Posterior cingulate gyrus (tissue), 11 donors: Measurements from ENCODE around the gene OR13F1.
"Not testable (repeated sequence)": the region's sequence is repeated elsewhere in the genome, so short reads cannot be mapped to it uniquely, and the experiment has no call there.

ENCODE experiments used
- DNase-seq, 10 donors: peaks; one replicate each; pipeline versions ENCODE4 v3.0.0 to v3.0.0-alpha.2; 2020 to 2021; ENCODE audit warnings: mixed read lengths in 3 of 10
- intact Hi-C: fragments of 100-400 bp; cut with DNase I; formaldehyde crosslinking; loops from one replicate; pipeline ENCODE4 v1.15.1; 2023

The OR13F1 gene

DNA sequence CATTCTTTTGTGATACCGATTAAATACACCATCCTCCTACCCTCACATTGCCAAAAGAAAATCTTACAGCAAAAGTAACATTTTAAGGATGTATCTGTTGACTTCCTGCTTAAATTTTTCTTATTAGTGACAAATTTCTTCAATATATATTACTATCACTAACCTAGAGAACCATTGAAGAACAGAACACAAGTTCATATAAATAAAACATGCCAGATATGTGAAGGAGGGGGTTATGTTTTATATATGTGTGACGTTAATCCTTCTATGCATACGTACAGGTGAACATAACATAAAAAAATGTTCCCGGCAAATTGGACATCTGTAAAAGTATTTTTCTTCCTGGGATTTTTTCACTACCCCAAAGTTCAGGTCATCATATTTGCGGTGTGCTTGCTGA is at the start of gene OR13F1:
TSS of gene OR13F1 (plus strand) at position 301 of the 400 bp plus-strand sequence. CDS start at position 301, 0 bp downstream.
- intact Hi-C loops: no loop called here
- no peak for DNase-seq

GRCh38 chr9:104456831-104457230 is 47.2 kb upstream of the OR13F1 start:
- intact Hi-C loops: no loop called here
- DNase-seq: no peak

DNA sequence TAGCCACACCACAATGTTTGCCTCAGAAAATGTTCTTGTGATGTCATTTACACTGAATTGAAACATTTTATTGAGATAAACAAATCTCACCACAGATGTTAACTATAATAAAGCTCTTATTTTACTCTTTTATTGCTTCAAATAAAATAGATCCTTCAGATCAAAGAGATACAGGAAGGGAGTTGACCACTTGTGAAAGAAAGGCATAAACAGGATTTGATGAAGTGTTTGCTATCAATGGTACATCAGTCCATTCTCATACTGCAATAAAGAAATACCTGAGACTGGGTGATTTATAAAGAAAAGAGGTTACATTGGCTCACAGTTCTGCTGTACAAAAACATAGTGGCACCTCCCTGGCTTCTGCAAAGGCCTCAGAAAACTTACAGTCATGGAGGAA is 40.2 kb upstream of the OR13F1 start:
- intact Hi-C loops: no loop called here
- no peak for DNase-seq

- intact Hi-C loops: no loop called here
Observed at GRCh38 chr9:104468261-104468660, 35.8 kb upstream of the OR13F1 start.

GRCh38 chr9:104482921-104483570 is 21.0 kb upstream of the OR13F1 start:
- DNase-seq: no peak
- intact Hi-C loops: no loop called here

More at GRCh38 chr9:104468261-104468660, 35.8 kb upstream of the OR13F1 start:
- no peak for DNase-seq

- DNase-seq: no peak
- intact Hi-C loops: no loop called here
Observed at GRCh38 chr9:104485014-104485413, 19.0 kb upstream of the OR13F1 start.

DNA sequence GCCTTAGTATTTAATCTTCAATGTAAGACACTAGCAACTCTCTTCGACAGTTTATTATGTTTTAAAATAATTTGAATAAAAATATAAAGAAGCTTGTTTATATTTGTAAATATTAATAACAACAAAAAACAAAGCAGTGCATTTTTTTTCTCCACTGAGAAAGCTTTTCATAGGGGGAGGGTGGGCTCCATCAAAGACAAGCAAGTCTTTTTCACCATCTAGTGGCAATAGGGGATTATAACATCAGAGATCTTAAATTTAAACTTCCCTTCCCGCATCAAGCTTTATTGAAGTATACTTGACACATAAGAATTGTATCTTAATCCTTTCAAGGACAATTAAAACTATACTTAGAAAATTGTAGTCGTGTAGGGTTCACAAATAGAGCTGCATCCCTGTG is 9.3 kb upstream of the OR13F1 start:
- no peak for DNase-seq

GRCh38 chr9:104503440-104503839 is 623 bp upstream of the OR13F1 start:
- intact Hi-C loops: no loop called here
- no peak for DNase-seq

More for the DNA sequence above, 9.3 kb upstream of the OR13F1 start:
- intact Hi-C loops: no loop called here

GRCh38 chr9:104506565-104506964 is 2.5 kb downstream of the OR13F1 start:
- intact Hi-C loops: no loop called here
- no peak for DNase-seq

- no peak for DNase-seq
- intact Hi-C loops: no loop called here
Observed at GRCh38 chr9:104514901-104515300, 10.8 kb downstream of the OR13F1 start.

GRCh38 chr9:104520241-104520640 is 16.2 kb downstream of the OR13F1 start:
- intact Hi-C loops: not testable (repeated sequence)
- peak in 1 of 10 donors; percentile 64 for DNase-seq

DNA sequence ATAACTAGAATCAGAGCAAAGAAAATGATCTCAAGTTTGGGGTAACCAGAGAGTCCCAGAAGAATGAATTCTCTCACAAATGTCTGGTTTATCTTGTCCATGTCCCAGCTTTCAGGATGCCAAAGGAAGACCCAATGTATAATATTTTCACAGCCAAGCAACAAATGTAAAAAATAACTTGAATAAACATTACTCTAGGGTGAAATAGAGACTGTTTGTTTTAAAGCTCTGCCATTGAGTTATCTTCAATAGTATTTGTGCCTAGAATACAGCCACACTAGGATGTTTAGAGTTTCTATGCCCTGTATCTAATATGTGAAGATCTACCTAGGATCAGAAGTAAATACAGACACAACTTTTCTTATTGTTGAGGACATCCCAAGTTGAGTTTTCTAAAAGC is 23.0 kb downstream of the OR13F1 start, which contains the start of gene OR13C4:
TSS of gene OR13C4 (minus strand) at position 101 of the 400 bp plus-strand sequence. CDS start at position 101, 0 bp downstream.
- intact Hi-C loops: no loop called here
- DNase-seq: no peak

GRCh38 chr9:104536756-104537155 is 32.7 kb downstream of the OR13F1 start, which contains the start of gene OR13C3:
Gene OR13C3, minus strand, starts transcription at chr9:104536856. Its CDS starts 133 bp downstream, at chr9:104536723.
- no peak for DNase-seq
- intact Hi-C loops: no loop called here

DNA sequence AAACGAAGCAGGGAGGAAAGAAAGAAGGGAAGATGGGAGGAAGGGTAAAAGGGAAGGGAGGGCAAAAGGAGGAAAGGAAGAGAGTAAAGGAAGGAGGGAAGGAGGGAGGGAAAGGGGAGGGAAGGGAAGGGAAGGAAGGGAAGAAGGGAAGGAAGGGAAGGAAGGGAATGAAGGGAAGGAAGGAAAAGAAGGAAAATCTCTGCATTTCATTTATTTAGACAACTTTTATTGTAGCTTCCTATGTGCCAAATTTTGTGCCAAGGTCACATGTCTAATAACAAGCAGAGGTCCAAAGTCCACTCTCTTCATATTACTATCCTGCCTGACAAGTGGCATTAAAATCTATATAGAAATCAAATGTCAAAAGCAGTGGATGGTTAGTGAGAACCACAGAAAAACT is 35.2 kb downstream of the OR13F1 start:
- intact Hi-C loops: no loop called here
- DNase-seq: no peak

GRCh38 chr9:104544644-104545043 is 40.6 kb downstream of the OR13F1 start:
- intact Hi-C loops: no loop called here

DNA sequence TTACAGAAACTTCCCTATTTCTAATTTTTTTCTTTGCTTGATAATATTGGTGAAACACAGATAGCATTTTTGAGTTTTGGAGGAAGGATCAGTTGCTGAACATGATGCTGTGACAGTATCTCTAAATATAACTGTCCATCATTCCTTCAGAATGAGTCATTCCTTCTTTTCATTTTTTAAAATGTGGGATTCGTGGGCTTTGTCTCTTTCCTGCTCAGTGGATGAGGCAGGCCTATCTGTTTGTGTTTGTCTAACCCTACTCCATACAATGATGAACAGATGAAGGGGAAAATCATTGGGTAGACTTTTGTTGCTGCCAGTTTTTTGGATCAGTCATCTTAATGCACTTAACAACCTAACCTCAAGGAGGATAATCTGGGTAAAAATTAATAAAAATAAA is 49.2 kb downstream of the OR13F1 start:
- no peak for DNase-seq
- intact Hi-C loops: no loop called here

More at GRCh38 chr9:104544644-104545043, 40.6 kb downstream of the OR13F1 start:
- no peak for DNase-seq
